Measurements from ENCODE around the gene SPNS3. TPM values are rescaled to one million over a fixed set of nuclear protein-coding genes. Genes with fewer than 3 reads are reported as not detected.

Gene SPNS3
- total and polyA plus RNA-seq, 9 of the 15 experiments (the other 6 are each of a cell fraction or from before 2014, with no cell fraction given): not detected

GRCh38 chr17:4531988-4532736 is 98.4 kb downstream of the SPNS3 start:
- DNase-seq (ENCODE audit: extremely low read depth in 1 of 4, low spot score in 3 of 4) (no peak), FAIRE-seq (no peak), ATAC-seq (no peak)
- 7% methylated on average over 10 of the region's 17 CpGs for WGBS (ENCODE audit: insufficient coverage, low coverage, missing lambda C conversion rate)
- CTCF ChIA-PET (ENCODE audit: low intra/inter-chr PET ratio): no interaction called here
- no TSS peak for BruUV-seq (replicated peaks)
- no peak overlapping the region for H3K9ac ChIP-seq (ENCODE audit: insufficient read depth in 1 of 2, low read depth in 2 of 2, low read length in 2 of 2)
- peaks cover 2% of the 10 kb centered on the region; the same call in 1 of the 3 replicates for H3K36me3 ChIP-seq (ENCODE audit: control insufficient read depth, insufficient read depth, low read length)
- H3K9me3 ChIP-seq (replicated peaks; ENCODE audit: control insufficient read depth, insufficient read depth, low read depth, low read length): no peaks in the 10 kb centered on the region
- POLR2A ChIA-PET: interaction anchor here (0.6 kb wide), 1 partner anchor 1530 kb away, joined by 3 read pairs; no protein-coding TSS in a partner anchor
- no peak overlapping the region for H3K27ac ChIP-seq (ENCODE audit: extremely low read depth, low read depth, low read length)
- peaks cover 0 to 45% of the 10 kb centered on the region in 2 experiments; a peak in 3 of 5 replicates for H3K4me1 ChIP-seq (replicated peaks in 1 of 2; ENCODE audit: control insufficient read depth in 2 of 2, insufficient read depth in 2 of 2, low read length in 2 of 2)
- in situ Hi-C loops (cut with MboI) (no loop called here), intact Hi-C loops (cut with micrococcal nuclease) (no loop called here)
- no peaks in the 10 kb centered on the region for H3K79me2 ChIP-seq (ENCODE audit: control insufficient read depth, insufficient read depth, low read length)
- TF ChIP-seq STAT5B (CRISPR knock-in tag; IDR thresholded peaks at IDR 0.05) (no peak), ZNF140 (CRISPR knock-in tag; IDR thresholded peaks at IDR 0.05) (no peak), NR3C1 (CRISPR knock-in tag; IDR thresholded peaks at IDR 0.05) (no peak), HDAC3 (IDR thresholded peaks at IDR 0.05; ENCODE audit: borderline replicate concordance, partially characterized antibody) (no peak), HMGXB4 (CRISPR knock-in tag; IDR thresholded peaks at IDR 0.05) (no peak), SP1 (CRISPR knock-in tag; IDR thresholded peaks at IDR 0.05) (no peak), PRDM10 (IDR thresholded peaks at IDR 0.05; ENCODE audit: partially characterized antibody) (no peak), DPF2 (IDR thresholded peaks at IDR 0.05) (no peak), CHAMP1 (IDR thresholded peaks at IDR 0.05) (no peak), RBFOX2 (IDR thresholded peaks at IDR 0.05; ENCODE audit: low read depth, low read length) (no peak), MLLT1 (IDR thresholded peaks at IDR 0.05) (no peak), TCF7 (IDR thresholded peaks at IDR 0.05; ENCODE audit: borderline replicate concordance) (no peak), CBX1 (IDR thresholded peaks at IDR 0.05; ENCODE audit: low read depth) (no peak)
- no peak overlapping the region for H3K4me3 ChIP-seq
- H4K20me1 ChIP-seq (replicated peaks; ENCODE audit: control insufficient read depth, insufficient read depth, low read length): peaks cover 4% of the 10 kb centered on the region; the same call in 1 of the 2 replicates
- peaks cover 0 to 15% of the 10 kb centered on the region in 2 experiments; a peak in 3 of 5 replicates for H3K27me3 ChIP-seq (ENCODE audit: control insufficient read depth in 2 of 2, insufficient read depth in 2 of 2, low read length in 2 of 2)
- no peaks in the 10 kb centered on the region for H3K9me1 ChIP-seq (ENCODE audit: control insufficient read depth, insufficient read depth, low read length)
- H2AFZ ChIP-seq (ENCODE audit: low read depth, low read length): no peak overlapping the region
- H3K4me2 ChIP-seq (ENCODE audit: insufficient read depth, low read length): no peak overlapping the region

Measured in K562 (cell line).